DND-41 (cell line): ENCODE data around the gene SCP2D1.

Source experiments
- ATAC-seq: fragments of 200-7000 bp; cut with Tn5 transposase; 3 replicates; pipeline ENCODE4 v1.9.1; 2021; ENCODE audit warnings: low read depth; ENCODE audit not compliant: insufficient read depth
- DNase-seq: peaks from one replicate; pipeline ENCODE4 v3.0.0-alpha.2; 2020
- H2AFZ ChIP-seq: 2 replicates; pipeline ENCODE4 v1.6.0; 2012; ENCODE audit warnings: low read depth, low read length
- H3K27ac ChIP-seq: 2 replicates; pipeline ENCODE4 v1.5.1; 2012; ENCODE audit warnings: low read length, inconsistent platforms
- H3K27me3 ChIP-seq: fragments of 200-600 bp; sonication (generic); 2 replicates; pipeline ENCODE4 v1.6.0; 2012; ENCODE audit warnings: low read length, mild to moderate bottlenecking, inconsistent platforms; ENCODE audit not compliant: insufficient read depth, poor library complexity
- H3K36me3 ChIP-seq: 2 replicates; pipeline ENCODE4 v1.5.1; 2012; ENCODE audit warnings: low read length, inconsistent platforms; ENCODE audit not compliant: insufficient read depth
- H3K4me1 ChIP-seq: 2 replicates; pipeline ENCODE4 v1.5.1; 2012; ENCODE audit warnings: mild to moderate bottlenecking, low read length; ENCODE audit not compliant: insufficient read depth
- H3K4me2 ChIP-seq: 2 replicates; pipeline ENCODE4 v1.6.0; 2012; ENCODE audit warnings: mild to moderate bottlenecking, moderate library complexity, low read length, inconsistent platforms; ENCODE audit not compliant: insufficient read depth
- H3K4me3 ChIP-seq, 2 experiments: fragments of 200-600 bp in 1 of 2; shearing (Covaris generic) in 1 of 2; 2 replicates each; pipeline ENCODE4 v1.5.1; 2012 to 2016; ENCODE audit warnings: inconsistent platforms in 2 of 2, low read length in 2 of 2, mild to moderate bottlenecking in 2 of 2, low read depth in 1 of 2, moderate library complexity in 1 of 2
- H3K79me2 ChIP-seq: 2 replicates; pipeline ENCODE4 v1.6.0; 2012; ENCODE audit warnings: low read length, inconsistent platforms; ENCODE audit not compliant: insufficient read depth
- H3K9ac ChIP-seq: 2 replicates; pipeline ENCODE4 v1.6.0; 2012; ENCODE audit warnings: low read depth, mild to moderate bottlenecking, inconsistent platforms, low read length, moderate library complexity
- H3K9me3 ChIP-seq: 2 replicates; pipeline ENCODE4 v1.5.1; 2012; ENCODE audit warnings: low read length, moderate library complexity, mild to moderate bottlenecking, inconsistent platforms; ENCODE audit not compliant: insufficient read depth, severe bottlenecking
- H4K20me1 ChIP-seq: 2 replicates; pipeline ENCODE4 v1.6.0; 2012; ENCODE audit warnings: low read length; ENCODE audit not compliant: insufficient read depth
- CTCF ChIP-seq: IDR thresholded peaks from 2 replicates; pipeline ENCODE4 v1.5.1; 2012; ENCODE audit warnings: borderline replicate concordance, low read length, moderate library complexity, mild to moderate bottlenecking; ENCODE audit not compliant: poor library complexity, severe bottlenecking; ENCODE audit errors: extremely low read depth
- EZH2 ChIP-seq: IDR thresholded peaks from 3 replicates; pipeline ENCODE4 v1.6.1; 2012; ENCODE audit warnings: borderline replicate concordance, low read depth, mild to moderate bottlenecking, moderate library complexity, low read length, inconsistent platforms; ENCODE audit not compliant: severe bottlenecking

The SCP2D1 gene

DNA sequence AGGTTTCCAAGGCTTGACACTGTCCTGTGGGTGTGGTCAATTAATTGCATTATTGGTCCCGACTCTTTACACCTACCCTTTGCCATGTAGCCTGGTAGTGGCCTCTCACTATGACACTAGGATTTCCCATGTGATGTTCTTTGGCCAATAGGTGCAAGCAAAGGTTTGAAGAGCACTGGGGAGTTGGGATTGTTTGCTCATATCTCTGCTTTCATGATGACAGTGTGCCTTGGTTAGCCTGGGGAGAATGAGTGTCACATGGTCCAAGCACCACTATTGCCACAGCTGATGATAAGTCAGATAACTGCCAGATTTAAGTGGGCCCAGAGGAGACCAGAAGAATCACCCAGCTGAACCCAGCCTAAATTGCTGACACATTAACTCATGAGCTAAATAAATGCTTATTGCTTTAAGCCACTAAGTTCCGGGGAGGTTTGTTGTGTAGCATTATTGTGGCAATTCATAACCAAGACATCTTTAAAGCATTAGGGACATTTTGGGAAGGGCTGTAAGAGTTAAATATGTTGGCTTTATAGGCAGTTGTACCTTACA lies 17.2 kb upstream of the SCP2D1 start:
- Histone ChIP-seq H3K4me3 (no peak overlapping the region), H2AFZ (no peak overlapping the region), H3K27ac (no peak overlapping the region), H3K9me3 (no peaks in the 10 kb centered on the region), H3K4me2 (no peak overlapping the region), H3K9ac (no peak overlapping the region), H3K79me2 (no peaks in the 10 kb centered on the region), H3K4me1 (peaks cover 13% of the 10 kb centered on the region), H3K36me3 (no peaks in the 10 kb centered on the region), H3K27me3 (no peaks in the 10 kb centered on the region), H4K20me1 (no peaks in the 10 kb centered on the region)
- TF ChIP-seq EZH2: no peak
- TF ChIP-seq CTCF: no peak
- DNase-seq (no peak), ATAC-seq (no peak)

DNA sequence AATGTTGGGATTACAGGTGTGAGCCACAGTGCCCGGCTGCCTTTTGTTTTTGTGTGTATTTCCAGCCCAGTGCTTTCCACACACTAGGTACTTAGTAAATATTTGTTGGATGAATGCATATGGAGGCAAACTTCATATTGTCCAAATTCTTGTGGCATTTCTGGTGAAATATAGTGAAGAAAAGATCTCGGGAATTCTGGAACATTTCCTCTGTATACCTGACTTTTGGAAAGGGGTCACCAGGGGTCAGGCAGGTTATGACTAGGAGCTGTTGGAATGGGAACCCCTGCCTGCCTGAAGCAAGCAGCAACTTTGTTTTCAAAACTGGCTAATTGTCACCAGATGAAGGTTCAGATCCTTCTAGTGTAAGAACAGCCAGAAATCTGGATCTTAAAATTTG lies 12.1 kb upstream of the SCP2D1 start:
- Histone ChIP-seq H2AFZ (no peak overlapping the region), H3K4me1 (no peaks in the 10 kb centered on the region), H4K20me1 (no peaks in the 10 kb centered on the region), H3K9ac (no peak overlapping the region), H3K4me2 (no peak overlapping the region), H3K27ac (no peak overlapping the region), H3K79me2 (no peaks in the 10 kb centered on the region), H3K4me3 (no peak overlapping the region), H3K27me3 (no peaks in the 10 kb centered on the region), H3K9me3 (no peaks in the 10 kb centered on the region), H3K36me3 (no peaks in the 10 kb centered on the region)
- TF ChIP-seq CTCF (no peak), EZH2 (no peak)
- DNase-seq (no peak), ATAC-seq (no peak)

DNA sequence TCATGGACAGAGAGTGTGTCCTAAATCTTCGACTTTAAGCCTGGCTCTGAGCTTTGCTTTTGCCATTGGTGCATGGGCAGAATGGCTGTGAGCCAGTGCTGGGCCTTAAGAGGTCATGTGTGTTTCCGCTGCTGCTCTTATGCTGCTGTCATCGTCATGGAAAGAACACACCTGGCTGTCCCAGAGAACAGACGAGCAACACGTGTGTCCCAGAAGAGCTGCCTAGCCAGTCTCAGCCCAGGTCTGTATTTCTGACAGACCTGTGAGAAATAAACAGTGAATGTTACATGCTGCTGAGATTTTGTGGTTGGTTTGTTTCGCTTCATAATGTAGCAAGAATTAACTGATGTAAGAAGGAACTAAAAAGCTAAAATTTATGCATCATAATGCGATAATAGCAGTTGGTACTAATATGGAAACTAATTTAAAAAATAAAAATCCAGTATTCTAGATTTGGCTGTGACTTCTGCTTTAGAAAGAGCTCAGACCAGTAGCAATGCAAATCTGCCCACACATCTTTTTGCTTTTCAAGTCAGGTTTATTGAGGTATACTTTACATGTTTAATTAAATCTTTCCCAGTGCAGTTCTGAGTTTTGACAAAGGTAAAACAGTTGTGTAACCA lies 11.5 kb upstream of the SCP2D1 start:
- Histone ChIP-seq H4K20me1 (no peaks in the 10 kb centered on the region), H2AFZ (no peak overlapping the region), H3K79me2 (no peaks in the 10 kb centered on the region), H3K9ac (no peak overlapping the region), H3K27me3 (no peaks in the 10 kb centered on the region), H3K9me3 (no peaks in the 10 kb centered on the region), H3K4me3 (no peak overlapping the region), H3K4me2 (no peak overlapping the region), H3K4me1 (no peaks in the 10 kb centered on the region), H3K27ac (no peak overlapping the region), H3K36me3 (no peaks in the 10 kb centered on the region)
- ATAC-seq: no peak
- TF ChIP-seq CTCF (no peak), EZH2 (no peak)
- no peak for DNase-seq
